Measurements from ENCODE around the gene ME3.
"Not testable (repeated sequence)": the region's sequence is repeated elsewhere in the genome, so short reads cannot be mapped to it uniquely, and the experiment has no call there.

Gene ME3

GRCh38 chr11:86580535-86580934 lies 91.9 kb downstream of the ME3 start:
- no peak for DNase-seq

GRCh38 chr11:86579406-86579731 lies 93.0 kb downstream of the ME3 start:
- no peak for DNase-seq

GRCh38 chr11:86578727-86579405 lies 93.5 kb downstream of the ME3 start:
- no peak for DNase-seq

- DNase-seq = no peak
Measured at GRCh38 chr11:86577644-86578636, 94.5 kb downstream of the ME3 start.

GRCh38 chr11:86576946-86577624 lies 95.3 kb downstream of the ME3 start:
- no peak for DNase-seq

GRCh38 chr11:86575927-86576326 lies 96.5 kb downstream of the ME3 start:
- no peak for DNase-seq

GRCh38 chr11:86575208-86575855 lies 97.1 kb downstream of the ME3 start:
- no peak for DNase-seq

GRCh38 chr11:86574493-86575207 lies 97.8 kb downstream of the ME3 start:
- DNase-seq = no peak

- DNase-seq = no peak
Measured at GRCh38 chr11:86571273-86571948, 101.0 kb downstream of the ME3 start.

GRCh38 chr11:86570451-86570850 lies 102.0 kb downstream of the ME3 start:
- no peak for DNase-seq

GRCh38 chr11:86570020-86570419 lies 102.4 kb downstream of the ME3 start:
- no peak for DNase-seq

- no peak for DNase-seq
Measured at GRCh38 chr11:86569109-86569508, 103.3 kb downstream of the ME3 start.

- DNase-seq = no peak
Measured at GRCh38 chr11:86565801-86566312, 106.6 kb downstream of the ME3 start.

GRCh38 chr11:86565388-86565787 lies 107.0 kb downstream of the ME3 start:
- no peak for DNase-seq

GRCh38 chr11:86562842-86563241 lies 109.6 kb downstream of the ME3 start:
- not testable (repeated sequence) for DNase-seq

- no peak for DNase-seq
Measured at GRCh38 chr11:86559311-86559945, 113.0 kb downstream of the ME3 start.

GRCh38 chr11:86558841-86559240 lies 113.6 kb downstream of the ME3 start:
- DNase-seq = no peak

GRCh38 chr11:86558207-86558606 lies 114.2 kb downstream of the ME3 start:
- DNase-seq = no peak

- DNase-seq = no peak
Measured at GRCh38 chr11:86555866-86556265, 116.5 kb downstream of the ME3 start.

- no peak for DNase-seq
Measured at GRCh38 chr11:86555401-86555800, 117.0 kb downstream of the ME3 start.

- no peak for DNase-seq
Measured at GRCh38 chr11:86553265-86553664, 119.2 kb downstream of the ME3 start.

Data from activated CD4-positive, alpha-beta T cell treated with anti-CD3 and anti-CD28 coated beads, Interleukin-10, Interleukin-2, amounts not matched to agents 100 ng/mL and 50 ng/mL, durations not matched to agents 16 hours and 8 hours (primary cell).